Measurements from ENCODE around the gene CDH23. TPM values are rescaled to one million over a fixed set of nuclear protein-coding genes. Genes with fewer than 3 reads are reported as not detected.
A peak's percentile ranks its signal among the peaks of the same experiment; 100 is the strongest.

CDH23 gene
- total RNA-seq, 1 donor from 2014 or later = 4.5 TPM

GRCh38 chr10:71397296-71398212, 834 bp downstream of the CDH23 start:
- peak overlapping the region; percentile 72 for H3K4me3 ChIP-seq
- TF ChIP-seq CTCF (IDR thresholded peaks at IDR 0.05; ENCODE audit: borderline replicate concordance) = no peak
- peaks cover 61% of the 10 kb centered on the region for H3K27me3 ChIP-seq (ENCODE audit: low read depth)
- H3K9me3 ChIP-seq (replicated peaks) = no peaks in the 10 kb centered on the region
- intact Hi-C loops (cut with micrococcal nuclease) = loop anchor here (2.0 kb wide), 1 partner anchor 173 kb away; no protein-coding TSS in a partner anchor
- peaks cover 21% of the 10 kb centered on the region for H3K4me1 ChIP-seq
- no peak for DNase-seq
- H3K27ac ChIP-seq (replicated peaks) = peak overlapping the region; percentile 71
- no peaks in the 10 kb centered on the region for H3K36me3 ChIP-seq

GRCh38 chr10:71398976-71399375, 2.3 kb downstream of the CDH23 start:
- no peaks in the 10 kb centered on the region for H3K9me3 ChIP-seq (replicated peaks)
- TF ChIP-seq CTCF (IDR thresholded peaks at IDR 0.05; ENCODE audit: borderline replicate concordance) = no peak
- intact Hi-C loops (cut with micrococcal nuclease) = no loop called here
- peaks cover 49% of the 10 kb centered on the region for H3K27me3 ChIP-seq (ENCODE audit: low read depth)
- H3K4me1 ChIP-seq = peaks cover 21% of the 10 kb centered on the region
- DNase-seq = no peak
- no peak overlapping the region for H3K27ac ChIP-seq (replicated peaks)
- H3K4me3 ChIP-seq = no peak overlapping the region
- H3K36me3 ChIP-seq = no peaks in the 10 kb centered on the region

GRCh38 chr10:71399946-71400345, 3.2 kb downstream of the CDH23 start:
- no peak for DNase-seq
- no peaks in the 10 kb centered on the region for H3K9me3 ChIP-seq (replicated peaks)

GRCh38 chr10:71401056-71401455, 4.3 kb downstream of the CDH23 start:
- Histone ChIP-seq H3K36me3 (no peaks in the 10 kb centered on the region), H3K27ac (replicated peaks) (no peak overlapping the region), H3K4me1 (peaks cover 21% of the 10 kb centered on the region), H3K27me3 (ENCODE audit: low read depth) (peaks cover 47% of the 10 kb centered on the region), H3K9me3 (replicated peaks) (no peaks in the 10 kb centered on the region), H3K4me3 (no peak overlapping the region)
- no peak for DNase-seq
- intact Hi-C loops (cut with micrococcal nuclease) = no loop called here
- TF ChIP-seq CTCF (IDR thresholded peaks at IDR 0.05; ENCODE audit: borderline replicate concordance) = no peak

More at GRCh38 chr10:71399946-71400345, 3.2 kb downstream of the CDH23 start:
- TF ChIP-seq CTCF (IDR thresholded peaks at IDR 0.05; ENCODE audit: borderline replicate concordance) = no peak
- no peak overlapping the region for H3K4me3 ChIP-seq
- intact Hi-C loops (cut with micrococcal nuclease) = no loop called here
- no peaks in the 10 kb centered on the region for H3K36me3 ChIP-seq
- H3K27ac ChIP-seq (replicated peaks) = no peak overlapping the region
- H3K27me3 ChIP-seq (ENCODE audit: low read depth) = peaks cover 47% of the 10 kb centered on the region
- peaks cover 21% of the 10 kb centered on the region for H3K4me1 ChIP-seq

GRCh38 chr10:71402005-71402404, 5.3 kb downstream of the CDH23 start:
- Histone ChIP-seq H3K9me3 (replicated peaks) (no peaks in the 10 kb centered on the region), H3K36me3 (no peaks in the 10 kb centered on the region), H3K4me3 (no peak overlapping the region), H3K27me3 (ENCODE audit: low read depth) (peaks cover 45% of the 10 kb centered on the region), H3K27ac (replicated peaks) (no peak overlapping the region), H3K4me1 (peaks cover 18% of the 10 kb centered on the region)
- no peak for TF ChIP-seq CTCF (IDR thresholded peaks at IDR 0.05; ENCODE audit: borderline replicate concordance)
- intact Hi-C loops (cut with micrococcal nuclease) = no loop called here
- no peak for DNase-seq
